ENCODE measurements around the gene IQCE. TPM values are rescaled to one million over a fixed set of nuclear protein-coding genes. Genes with fewer than 3 reads are reported as not detected.

Gene IQCE
- total RNA-seq, 2 experiments from 2014 or later = 8.3 to 10.0 TPM

DNA sequence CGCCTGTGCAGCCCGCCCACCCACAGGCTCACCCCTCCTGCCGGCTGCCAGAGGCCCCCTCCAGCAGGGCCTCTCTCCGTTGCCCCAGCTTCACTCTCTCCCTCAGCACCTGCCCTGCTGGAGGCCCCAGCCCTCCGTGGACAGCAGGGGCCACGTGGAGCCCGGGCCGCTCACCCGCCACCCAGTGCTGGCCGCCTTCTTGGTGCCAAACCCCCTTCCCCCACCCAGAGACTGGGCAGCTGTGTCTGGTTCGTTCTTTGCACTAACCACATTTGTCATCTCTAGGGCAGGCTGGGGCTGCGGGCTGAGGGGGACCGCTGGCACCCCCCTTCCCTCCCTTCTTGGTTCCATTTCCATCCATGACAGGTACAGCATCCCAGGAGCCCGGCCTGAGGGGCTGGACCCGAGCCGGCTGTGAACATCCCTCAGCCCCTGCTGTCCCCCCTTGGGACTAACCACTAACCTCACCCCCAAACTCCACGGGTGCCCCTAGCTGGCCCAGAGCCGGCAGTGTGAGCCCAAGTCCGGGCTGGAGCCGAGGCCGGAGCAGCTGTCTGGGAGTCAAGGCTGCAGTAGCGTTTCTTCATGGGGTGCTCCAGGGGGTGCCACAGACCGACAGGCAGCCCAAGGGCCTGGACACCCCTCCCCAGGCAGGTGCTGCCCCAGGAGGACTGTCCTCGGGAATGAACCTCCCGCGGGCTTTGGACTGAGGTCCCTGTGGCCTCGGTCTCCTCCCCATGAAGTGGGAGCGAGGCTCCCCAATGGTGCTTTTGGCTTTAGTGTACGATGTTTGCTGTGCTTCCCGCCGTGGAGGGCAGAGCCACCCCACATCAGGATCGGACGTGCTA is 103.7 kb downstream of the IQCE start:
- DNase-seq = no peak
- ATAC-seq (ENCODE audit: low read depth) = no peak
- Mint-ChIP-seq H3K36me3 (no peaks in the 10 kb centered on the region), H3K9me3 (no peaks in the 10 kb centered on the region), H3K27me3 (peaks cover 5% of the 10 kb centered on the region), H3K27ac (no peak overlapping the region), H3K4me1 (no peaks in the 10 kb centered on the region), H3K4me3 (no peak overlapping the region)
- POLR2A ChIA-PET = no interaction called here

DNA sequence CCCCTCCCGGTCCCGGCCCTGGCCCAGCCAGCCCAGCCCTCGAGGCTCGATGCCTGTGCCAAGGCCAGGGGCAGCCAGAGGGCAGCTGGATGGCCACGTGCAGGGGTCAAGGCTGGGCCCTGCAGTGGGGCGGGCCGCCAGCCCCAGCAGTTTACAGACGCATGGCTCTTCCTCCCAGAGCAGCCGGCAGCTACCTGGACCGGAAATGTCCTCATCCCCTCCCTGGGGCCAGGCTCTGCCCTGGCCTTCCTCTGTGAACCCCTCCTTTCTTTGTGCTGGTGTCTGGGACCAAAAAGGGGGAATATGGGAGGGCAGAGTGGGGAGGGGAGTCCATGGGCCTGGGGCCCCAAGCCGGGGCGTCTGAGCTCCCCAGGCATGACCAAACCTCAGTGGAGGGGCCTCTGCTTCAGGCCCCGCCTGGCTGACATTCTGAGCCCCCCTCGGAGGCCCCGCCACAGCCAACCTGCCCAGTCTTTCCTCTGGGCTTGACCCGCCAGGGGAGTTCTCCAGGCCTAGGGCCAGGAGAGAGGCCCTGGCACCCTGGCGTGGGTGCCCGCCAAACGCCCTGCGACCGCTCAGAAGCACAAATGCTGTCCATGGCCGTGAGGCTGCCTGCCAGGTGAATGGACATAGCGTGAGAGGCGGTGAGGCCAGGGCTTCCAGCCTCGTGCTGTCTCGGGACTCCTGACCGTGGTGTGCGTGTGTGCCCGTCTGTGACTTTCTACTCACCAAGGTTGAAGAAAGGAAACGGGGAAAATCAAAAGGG is 104.5 kb downstream of the IQCE start:
- POLR2A ChIA-PET = no interaction called here
- DNase-seq = no peak
- ATAC-seq (ENCODE audit: low read depth) = no peak
- Mint-ChIP-seq H3K9me3 (no peaks in the 10 kb centered on the region), H3K4me3 (no peak overlapping the region), H3K27me3 (peaks cover 12% of the 10 kb centered on the region), H3K4me1 (no peaks in the 10 kb centered on the region), H3K27ac (no peak overlapping the region), H3K36me3 (no peaks in the 10 kb centered on the region)

DNA sequence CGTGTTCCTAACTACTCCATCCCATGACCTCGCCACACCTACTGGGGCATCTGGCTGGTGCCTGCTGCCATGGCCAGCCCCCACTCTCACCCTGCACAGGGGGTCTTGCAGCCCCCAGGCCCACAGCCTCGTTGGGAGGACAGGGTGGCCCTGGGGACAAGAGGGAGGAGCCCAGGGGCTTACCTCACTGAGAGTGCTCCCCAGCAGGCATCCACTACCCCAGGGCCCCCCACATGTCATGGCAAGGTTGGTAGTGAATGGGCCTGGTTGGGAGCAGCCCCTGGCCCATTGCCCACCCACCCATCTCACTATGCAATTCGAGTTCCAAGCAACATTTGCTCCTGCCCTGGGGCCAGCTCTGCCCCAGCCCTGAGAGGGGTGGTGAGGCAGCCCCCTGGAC is 105.2 kb downstream of the IQCE start:
- no peaks in the 10 kb centered on the region for H3K36me3 Mint-ChIP-seq
- no peaks in the 10 kb centered on the region for H3K4me1 Mint-ChIP-seq
- ATAC-seq (ENCODE audit: low read depth) (no peak), DNase-seq (no peak)
- POLR2A ChIA-PET = no interaction called here
- H3K9me3 Mint-ChIP-seq = no peaks in the 10 kb centered on the region
- no peak overlapping the region for H3K4me3 Mint-ChIP-seq
- peaks cover 12% of the 10 kb centered on the region for H3K27me3 Mint-ChIP-seq
- no peak overlapping the region for H3K27ac Mint-ChIP-seq

Small RNA genes lying within 50 kb of the gene (microRNA-seq; reads per million reads assigned to microRNA genes)
- not detected for gene MIR4648

Other genes with a start within 250 kb of the IQCE start
- 10 to 100 TPM; 18.6 to 22.1 TPM for gene SNX8, start 244.5 kb upstream of the IQCE start, total RNA-seq
- 100 to 1,000 TPM; 152 to 154 TPM for gene EIF3B, start 204.2 kb upstream of the IQCE start, total RNA-seq
- gene CHST12, start 155.4 kb upstream of the IQCE start, total RNA-seq = 10 to 100 TPM; 49.5 to 51.1 TPM
- gene GRIFIN, start 82.6 kb upstream of the IQCE start, total RNA-seq = not detected
- 100 to 1,000 TPM; 115 to 121 TPM for gene LFNG, start 39.2 kb upstream of the IQCE start, total RNA-seq
- gene BRAT1, start 3.5 kb upstream of the IQCE start, total RNA-seq = 10 to 100 TPM; 33.5 to 40.1 TPM
- 10 to 100 TPM; 32.0 to 33.4 TPM for gene TTYH3, start 73.0 kb downstream of the IQCE start, total RNA-seq
- under 1 TPM; 0.17 TPM for gene AMZ1, start 129.2 kb downstream of the IQCE start, total RNA-seq

All from activated naive CD8-positive, alpha-beta T cell treated with anti-CD3 and anti-CD28 coated beads, Interleukin-2, amount 10 ng/mL, durations not matched to agents 7 days and 5 days (primary cell).